AG04450 (cell line): ENCODE data around the gene DOLPP1. TPM values are rescaled to one million over a fixed set of nuclear protein-coding genes. Genes with fewer than 3 reads are reported as not detected.
"Not testable (repeated sequence)": the region's sequence is repeated elsewhere in the genome, so short reads cannot be mapped to it uniquely, and the experiment has no call there.

Experiments
- CTCF ChIA-PET: fragments of 300-600, 350-600 bp; formaldehyde crosslinking; extraction: SDS; loops from one replicate; lab custom pipeline; 2022; ENCODE audit warnings: antibody characterized with exemption, inconsistent platforms; lab: Charles Lee
- POLR2A ChIA-PET: fragments of 350-600 bp; formaldehyde crosslinking; extraction: SDS; loops from one replicate; lab custom pipeline; 2021; ENCODE audit warnings: antibody characterized with exemption, inconsistent platforms; lab: Yijun Ruan, JAX
- DNase-seq: peaks from one replicate; pipeline ENCODE4 v3.0.0-alpha.2; 2011; ENCODE audit warnings: low read depth, low spot score
- H3K27ac ChIP-seq: one replicate; pipeline ENCODE4 v1.5.1; 2012; ENCODE audit warnings: low read depth, low read length, control low read depth
- H3K27me3 ChIP-seq: one replicate; pipeline ENCODE4 v1.6.0; 2012; ENCODE audit warnings: low read length; ENCODE audit not compliant: control insufficient read depth, insufficient read depth
- H3K4me3 ChIP-seq: 2 replicates; pipeline ENCODE4 v1.5.1; 2011; ENCODE audit warnings: mild to moderate bottlenecking, low read depth, low read length, control low read depth
- H3K9me3 ChIP-seq: 2 replicates; pipeline ENCODE4 v1.5.1; 2012; ENCODE audit warnings: low read length; ENCODE audit not compliant: control insufficient read depth, insufficient read depth
- CTCF ChIP-seq: IDR thresholded peaks from 2 replicates; pipeline ENCODE4 v1.5.1; 2011; ENCODE audit warnings: low read depth, low read length, control low read depth, inconsistent platforms
- polyA plus RNA-seq: library from polyadenylated mRNA; depleted of rRNA; stranded (reverse); fragments of >200 nt; gene quantifications from 2 replicates; pipeline ENCODE4 v1.2.3, GENCODE V29; 2011

The DOLPP1 gene
- polyA plus RNA-seq, 1 experiment, result 11.9 TPM

- H3K4me3 ChIP-seq, result peak within 1 kb of the TSS; percentile 87
- CTCF ChIA-PET, result interaction anchor here (0.7 to 1.7 kb wide), 2 partner anchors 21 to 25 kb away, joined by 3 to 6 read pairs; no protein-coding TSS in a partner anchor
These were observed 30.0 kb downstream of the DOLPP1 start, which contains the start of the genes CRAT and PTPA for GRCh38 chr9:129110740-129111527. Gene CRAT, minus strand, starts transcription at chr9:129110793. Its CDS starts 284 bp downstream, at chr9:129110509. Gene PTPA, plus strand, starts transcription at chr9:129111415. Its CDS starts 186 bp downstream, at chr9:129111601.

GRCh38 chr9:129111528-129112151, 30.7 kb downstream of the DOLPP1 start:
- CTCF ChIA-PET, result interaction anchor here (0.7 to 1.8 kb wide), 4 partner anchors 9 to 83 kb away, joined by 3 to 6 read pairs (median 4); partner anchors contain the start of gene SH3GLB2
- DNase-seq, result no peak
- Histone ChIP-seq H3K27ac (peak overlapping the region; percentile 61), H3K9me3 (no peaks in the 10 kb centered on the region), H3K27me3 (no peaks in the 10 kb centered on the region), H3K4me3 (peak overlapping the region; percentile 87)
- POLR2A ChIA-PET, result interaction anchor here (0.6 to 0.7 kb wide), 2 partner anchors 56 to 73 kb away, joined by 3 to 5 read pairs; no protein-coding TSS in a partner anchor
- no peak for TF ChIP-seq CTCF

More at GRCh38 chr9:129110740-129111527, 30.0 kb downstream of the DOLPP1 start, which contains the start of the genes CRAT and PTPA:
- TF ChIP-seq CTCF, result no peak
- Histone ChIP-seq H3K27ac (peak within 1 kb of the TSS; percentile 84), H3K27me3 (no peaks in the 10 kb centered on the region), H3K9me3 (no peaks in the 10 kb centered on the region)
- peak; percentile 85 for DNase-seq
- POLR2A ChIA-PET, result interaction anchor here (0.7 kb wide), 1 partner anchor 74 kb away, joined by 3 read pairs; no protein-coding TSS in a partner anchor

GRCh38 chr9:129112526-129112925, 31.6 kb downstream of the DOLPP1 start:
- peak overlapping the region; percentile 61 for H3K27ac ChIP-seq
- POLR2A ChIA-PET, result not testable (repeated sequence)
- CTCF ChIA-PET, result interaction anchor here (1.1 to 1.8 kb wide), 3 partner anchors 9 to 84 kb away, joined by 3 to 6 read pairs (median 5); partner anchors contain the start of gene SH3GLB2

GRCh38 chr9:129113645-129114304, 32.9 kb downstream of the DOLPP1 start:
- DNase-seq, result no peak
- no peak for TF ChIP-seq CTCF
- CTCF ChIA-PET, result interaction anchor here (0.6 to 1.8 kb wide), 3 partner anchors 11 to 1149 kb away, joined by 3 to 14 read pairs (median 5); no protein-coding TSS in a partner anchor
- H3K9me3 ChIP-seq, result no peaks in the 10 kb centered on the region
- no peaks in the 10 kb centered on the region for H3K27me3 ChIP-seq
- no peak overlapping the region for H3K27ac ChIP-seq
- H3K4me3 ChIP-seq, result no peak overlapping the region
- POLR2A ChIA-PET, result interaction anchor here (0.7 kb wide), 1 partner anchor 108 kb away, joined by 3 read pairs; no protein-coding TSS in a partner anchor

More at GRCh38 chr9:129112526-129112925, 31.6 kb downstream of the DOLPP1 start:
- H3K9me3 ChIP-seq, H3K27me3 ChIP-seq, DNase-seq: not testable (repeated sequence)
- peak overlapping the region; percentile 87 for H3K4me3 ChIP-seq

- Histone ChIP-seq H3K4me3 (no peak overlapping the region), H3K9me3 (no peaks in the 10 kb centered on the region), H3K27ac (no peak overlapping the region), H3K27me3 (no peaks in the 10 kb centered on the region)
- CTCF ChIA-PET, result interaction anchor here (0.6 to 0.8 kb wide), 2 partner anchors 13 to 492 kb away, joined by 3 to 4 read pairs; no protein-coding TSS in a partner anchor
- no peak for DNase-seq
- no peak for TF ChIP-seq CTCF
- POLR2A ChIA-PET, result no interaction called here
These were observed 37.9 kb downstream of the DOLPP1 start for GRCh38 chr9:129118799-129119198.
